Stomach (tissue), 4 donors: Measurements from ENCODE around the gene ZPR1.

Source experiments
- EP300 ChIP-seq: sonication (generic); formaldehyde crosslinking; IDR thresholded peaks from one replicate; pipeline ENCODE4 v1.6.1; 2017; ENCODE audit warnings: antibody characterized with exemption
- POLR2A ChIP-seq, 4 donors: fragments of 450-650 bp; IDR thresholded peaks; one replicate each; pipeline ENCODE4 v1.6.1; 2016; ENCODE audit warnings: antibody characterized with exemption in 4 of 4, control low read depth in 2 of 4, mild to moderate bottlenecking in 1 of 4, moderate library complexity in 1 of 4
- POLR2AphosphoS5 ChIP-seq, 3 donors: sonication (generic); formaldehyde crosslinking; IDR thresholded peaks; one replicate each; pipeline ENCODE4 v1.6.1; 2016; ENCODE audit warnings: antibody characterized with exemption in 3 of 3
- TF ChIP-seq, protein P1 (sequence below), 7 experiments: fragments of 450-650 bp in 4 of 7; fragments of 200-600 bp in 3 of 7; sonication (generic) in 3 of 7; IDR thresholded peaks; one replicate each; pipeline ENCODE4 v1.5.1; 2016 to 2019; ENCODE audit warnings: antibody characterized with exemption in 7 of 7, control low read depth in 2 of 7, mild to moderate bottlenecking in 1 of 7

DNA sequence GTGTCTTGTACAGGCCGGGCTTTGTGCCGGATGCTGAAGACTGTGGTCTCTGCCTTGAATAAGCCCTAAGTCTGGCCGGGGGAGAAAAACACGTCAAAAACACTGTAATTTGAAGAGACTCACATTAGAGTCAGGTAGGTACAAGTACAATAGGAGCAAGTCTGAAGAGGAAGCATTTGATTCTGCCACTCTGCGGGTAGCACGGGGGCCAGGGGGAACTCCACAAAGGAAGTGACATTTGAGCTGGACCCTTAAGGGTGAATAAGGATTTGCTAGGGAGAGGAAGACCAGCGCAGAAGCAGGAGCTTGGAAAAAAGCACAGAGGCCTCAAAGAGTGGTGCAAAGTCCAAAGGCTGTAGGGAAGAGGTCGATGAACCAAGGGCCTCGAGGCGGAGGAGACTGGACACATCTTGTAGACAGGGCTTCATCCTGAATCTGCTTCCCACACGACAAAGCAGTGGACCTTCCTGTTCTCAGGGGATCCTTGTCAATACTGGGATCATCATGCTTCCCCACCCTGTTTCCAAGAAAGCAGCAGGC lies 53.8 kb downstream of the ZPR1 start:
- TF ChIP-seq, protein P1, sequence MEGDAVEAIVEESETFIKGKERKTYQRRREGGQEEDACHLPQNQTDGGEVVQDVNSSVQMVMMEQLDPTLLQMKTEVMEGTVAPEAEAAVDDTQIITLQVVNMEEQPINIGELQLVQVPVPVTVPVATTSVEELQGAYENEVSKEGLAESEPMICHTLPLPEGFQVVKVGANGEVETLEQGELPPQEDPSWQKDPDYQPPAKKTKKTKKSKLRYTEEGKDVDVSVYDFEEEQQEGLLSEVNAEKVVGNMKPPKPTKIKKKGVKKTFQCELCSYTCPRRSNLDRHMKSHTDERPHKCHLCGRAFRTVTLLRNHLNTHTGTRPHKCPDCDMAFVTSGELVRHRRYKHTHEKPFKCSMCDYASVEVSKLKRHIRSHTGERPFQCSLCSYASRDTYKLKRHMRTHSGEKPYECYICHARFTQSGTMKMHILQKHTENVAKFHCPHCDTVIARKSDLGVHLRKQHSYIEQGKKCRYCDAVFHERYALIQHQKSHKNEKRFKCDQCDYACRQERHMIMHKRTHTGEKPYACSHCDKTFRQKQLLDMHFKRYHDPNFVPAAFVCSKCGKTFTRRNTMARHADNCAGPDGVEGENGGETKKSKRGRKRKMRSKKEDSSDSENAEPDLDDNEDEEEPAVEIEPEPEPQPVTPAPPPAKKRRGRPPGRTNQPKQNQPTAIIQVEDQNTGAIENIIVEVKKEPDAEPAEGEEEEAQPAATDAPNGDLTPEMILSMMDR (IDR thresholded peaks at IDR 0.05), result no peak
- no peak for TF ChIP-seq POLR2AphosphoS5 (IDR thresholded peaks at IDR 0.05)
- no peak for TF ChIP-seq POLR2A (IDR thresholded peaks at IDR 0.05)
- TF ChIP-seq EP300, result no peak
